PC-3 (cell line): ENCODE measurements around the gene KDM2B. TPM values are rescaled to one million over a fixed set of nuclear protein-coding genes. Genes with fewer than 3 reads are reported as not detected.

Experiments
- ATAC-seq: fragments of 200-7000 bp; cut with Tn5 transposase; 2 replicates; pipeline ENCODE4 v1.9.1; 2020; ENCODE audit warnings: mild to moderate bottlenecking, moderate library complexity
- BruUV-seq: library from RNA; stranded (reverse); fragments of 400-500 nt; replicated peaks from 2 replicates; lab custom pipeline; 2021; lab: Mats Ljungman, UMichigan
- CTCF ChIA-PET: fragments of 300-600 bp; sonication (Branson Sonifier 250); formaldehyde crosslinking; loops from one replicate; lab custom pipeline; 2022; ENCODE audit warnings: antibody characterized with exemption; lab: Charles Lee
- POLR2A ChIA-PET: fragments of 300-600 bp; sonication (Branson Sonifier 250); formaldehyde crosslinking; loops from one replicate; lab custom pipeline; 2022; ENCODE audit warnings: antibody characterized with exemption; ENCODE audit not compliant: unreplicated experiment; lab: Charles Lee
- DNase-seq: peaks from one replicate; pipeline ENCODE4 v3.0.0-alpha.2; 2015
- H2AFZ ChIP-seq: fragments of 300-600 bp; sonication (generic); 2 replicates; pipeline ENCODE4 v1.6.0; 2016; ENCODE audit warnings: antibody characterized with exemption, low read length
- H3F3A ChIP-seq: fragments of 300-600 bp; sonication (generic); one replicate; pipeline ENCODE4 v1.6.0; 2017; ENCODE audit warnings: antibody characterized with exemption, low read length, control low read depth, mild to moderate bottlenecking; ENCODE audit not compliant: unreplicated experiment
- H3K27ac ChIP-seq: fragments of 300-600 bp; sonication (generic); 2 replicates; pipeline ENCODE4 v1.5.1; 2016; ENCODE audit warnings: mild to moderate bottlenecking, low read length
- H3K27me3 ChIP-seq: fragments of 300-600 bp; sonication (generic); 2 replicates; pipeline ENCODE4 v1.6.1; 2016; ENCODE audit warnings: low read length, mixed read lengths
- H3K36me3 ChIP-seq: fragments of 300-600 bp; sonication (generic); 2 replicates; pipeline ENCODE4 v1.6.1; 2016; ENCODE audit warnings: low read depth, mixed run types, low read length, mixed read lengths
- H3K4me1 ChIP-seq: fragments of 300-600 bp; sonication (generic); 2 replicates; pipeline ENCODE4 v1.5.1; 2016; ENCODE audit warnings: low read length; ENCODE audit not compliant: insufficient read depth
- H3K4me2 ChIP-seq: fragments of 300-600 bp; sonication (generic); 2 replicates; pipeline ENCODE4 v1.6.0; 2016; ENCODE audit warnings: low read length
- H3K4me3 ChIP-seq: fragments of 300-600 bp; sonication (generic); 2 replicates; pipeline ENCODE4 v1.5.1; 2016; ENCODE audit warnings: mild to moderate bottlenecking, low read length, mixed read lengths
- H3K79me2 ChIP-seq: fragments of 300-600 bp; sonication (generic); 2 replicates; pipeline ENCODE4 v1.6.1; 2017; ENCODE audit warnings: low read length, mixed read lengths
- H3K9ac ChIP-seq: fragments of 300-600 bp; sonication (generic); 2 replicates; pipeline ENCODE4 v1.6.0; 2016; ENCODE audit warnings: mild to moderate bottlenecking, low read length
- H3K9me2 ChIP-seq: fragments of 300-600 bp; sonication (generic); replicated peaks from 2 replicates; pipeline ENCODE4 v1.6.1; 2016; ENCODE audit warnings: mixed run types, low read length, mixed read lengths
- H3K9me3 ChIP-seq: fragments of 300-600 bp; sonication (generic); 2 replicates; pipeline ENCODE4 v1.6.1; 2016; ENCODE audit warnings: low read length, mixed read lengths
- H4K20me1 ChIP-seq: fragments of 300-600 bp; sonication (generic); 2 replicates; pipeline ENCODE4 v1.6.1; 2016; ENCODE audit warnings: low read length, mixed read lengths
- EZH2 ChIP-seq: fragments of 300-600 bp; sonication (generic); IDR thresholded peaks from one replicate; pipeline ENCODE4 v1.6.1; 2017; ENCODE audit warnings: antibody characterized with exemption, mild to moderate bottlenecking, low read length; ENCODE audit not compliant: unreplicated experiment
- EZH2phosphoT487 ChIP-seq: fragments of 300-600 bp; sonication (generic); IDR thresholded peaks from 2 replicates; pipeline ENCODE4 v1.6.1; 2018; ENCODE audit warnings: mild to moderate bottlenecking, antibody characterized with exemption, low read length, borderline replicate concordance
- intact Hi-C: fragments of 100-400 bp; cut with micrococcal nuclease; formaldehyde crosslinking; loops from 2 replicates; pipeline ENCODE4 v1.9.0; 2023
- total RNA-seq: library from RNA; depleted of rRNA; stranded (reverse); fragments of >200 nt; gene quantifications from 2 replicates; pipeline ENCODE4 v1.2.3, GENCODE V29; 2014
- TF ChIP-seq, protein P1 (sequence below): fragments of 300-600 bp; sonication (generic); conservative IDR thresholded peaks from 2 replicates; pipeline ENCODE4 v1.5.1; 2017; ENCODE audit warnings: antibody characterized with exemption, low read depth, mild to moderate bottlenecking, low read length

Gene KDM2B
- total RNA-seq, 1 experiment from 2014 or later, result 52.5 TPM

GRCh38 chr12:121511916-121512315 lies 68.9 kb downstream of the KDM2B start:
- no peaks in the 10 kb centered on the region for H4K20me1 ChIP-seq
- TF ChIP-seq EZH2 (no peak), EZH2phosphoT487 (no peak)
- TF ChIP-seq, protein P1, sequence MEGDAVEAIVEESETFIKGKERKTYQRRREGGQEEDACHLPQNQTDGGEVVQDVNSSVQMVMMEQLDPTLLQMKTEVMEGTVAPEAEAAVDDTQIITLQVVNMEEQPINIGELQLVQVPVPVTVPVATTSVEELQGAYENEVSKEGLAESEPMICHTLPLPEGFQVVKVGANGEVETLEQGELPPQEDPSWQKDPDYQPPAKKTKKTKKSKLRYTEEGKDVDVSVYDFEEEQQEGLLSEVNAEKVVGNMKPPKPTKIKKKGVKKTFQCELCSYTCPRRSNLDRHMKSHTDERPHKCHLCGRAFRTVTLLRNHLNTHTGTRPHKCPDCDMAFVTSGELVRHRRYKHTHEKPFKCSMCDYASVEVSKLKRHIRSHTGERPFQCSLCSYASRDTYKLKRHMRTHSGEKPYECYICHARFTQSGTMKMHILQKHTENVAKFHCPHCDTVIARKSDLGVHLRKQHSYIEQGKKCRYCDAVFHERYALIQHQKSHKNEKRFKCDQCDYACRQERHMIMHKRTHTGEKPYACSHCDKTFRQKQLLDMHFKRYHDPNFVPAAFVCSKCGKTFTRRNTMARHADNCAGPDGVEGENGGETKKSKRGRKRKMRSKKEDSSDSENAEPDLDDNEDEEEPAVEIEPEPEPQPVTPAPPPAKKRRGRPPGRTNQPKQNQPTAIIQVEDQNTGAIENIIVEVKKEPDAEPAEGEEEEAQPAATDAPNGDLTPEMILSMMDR, result no peak
- H3K27ac ChIP-seq, result no peak overlapping the region
- H3K4me2 ChIP-seq, result no peak overlapping the region
- BruUV-seq, result no TSS peak
- H2AFZ ChIP-seq, result no peak overlapping the region
- POLR2A ChIA-PET, result no interaction called here
- H3F3A ChIP-seq, result no peaks in the 10 kb centered on the region
- CTCF ChIA-PET, result no interaction called here
- H3K79me2 ChIP-seq, result no peaks in the 10 kb centered on the region
- H3K9ac ChIP-seq, result no peak overlapping the region
- H3K4me3 ChIP-seq, result no peak overlapping the region
- no peaks in the 10 kb centered on the region for H3K4me1 ChIP-seq
- no peaks in the 10 kb centered on the region for H3K9me3 ChIP-seq
- ATAC-seq (no peak), DNase-seq (no peak)
- no peaks in the 10 kb centered on the region; the same call in none of the 2 replicates for H3K36me3 ChIP-seq
- intact Hi-C loops, result no loop called here
- no peaks in the 10 kb centered on the region for H3K9me2 ChIP-seq
- H3K27me3 ChIP-seq, result no peaks in the 10 kb centered on the region

DNA sequence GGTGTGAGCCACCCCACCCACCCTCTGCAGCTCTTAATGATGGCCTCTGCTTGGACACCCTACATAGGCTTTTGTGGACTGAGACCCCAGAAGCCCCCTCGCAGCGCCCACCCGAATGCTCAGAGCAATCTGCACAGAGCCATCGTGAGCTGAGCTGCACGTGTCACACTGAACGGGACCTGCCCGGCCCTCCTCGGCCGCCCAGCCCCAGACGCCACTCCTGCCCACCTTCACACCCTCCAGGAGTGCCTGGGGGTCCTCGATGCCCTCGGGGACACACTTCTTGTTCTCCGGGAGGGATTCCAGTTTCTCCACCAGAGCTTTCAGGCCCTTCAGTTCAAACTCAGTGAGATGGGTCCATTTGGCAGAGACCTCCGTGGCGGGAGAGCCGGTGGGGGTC lies 71.5 kb downstream of the KDM2B start:
- intact Hi-C loops, result no loop called here
- H3K27me3 ChIP-seq, result no peaks in the 10 kb centered on the region
- no peaks in the 10 kb centered on the region for H3K4me1 ChIP-seq
- no peaks in the 10 kb centered on the region for H3K9me3 ChIP-seq
- no peaks in the 10 kb centered on the region for H3K9me2 ChIP-seq
- no peak overlapping the region for H3K9ac ChIP-seq
- no peak for ATAC-seq
- H3K36me3 ChIP-seq, result no peaks in the 10 kb centered on the region; the same call in 1 of the 2 replicates
- ChIA-PET CTCF (no interaction called here), POLR2A (no interaction called here)
- H3K27ac ChIP-seq, result no peak overlapping the region
- no peak overlapping the region for H3K4me3 ChIP-seq
- H4K20me1 ChIP-seq, result no peaks in the 10 kb centered on the region
- no peak overlapping the region for H3K4me2 ChIP-seq
- H2AFZ ChIP-seq, result no peak overlapping the region
- no TSS peak for BruUV-seq
- no peak for DNase-seq
- TF ChIP-seq, protein P1, result no peak
- TF ChIP-seq EZH2phosphoT487 (no peak), EZH2 (no peak)
- no peaks in the 10 kb centered on the region for H3K79me2 ChIP-seq
- H3F3A ChIP-seq, result no peaks in the 10 kb centered on the region

- DNase-seq (no peak), ATAC-seq (no peak)
- Histone ChIP-seq H3K4me1 (no peaks in the 10 kb centered on the region), H3K9me3 (no peaks in the 10 kb centered on the region), H3K36me3 (no peaks in the 10 kb centered on the region; the same call in 1 of the 2 replicates), H3K9me2 (no peaks in the 10 kb centered on the region), H2AFZ (no peak overlapping the region), H3K9ac (no peak overlapping the region), H3K4me2 (no peak overlapping the region), H4K20me1 (no peaks in the 10 kb centered on the region), H3K79me2 (no peaks in the 10 kb centered on the region), H3K27ac (no peak overlapping the region), H3K4me3 (no peak overlapping the region), H3F3A (no peaks in the 10 kb centered on the region), H3K27me3 (no peaks in the 10 kb centered on the region)
- intact Hi-C loops, result no loop called here
- TF ChIP-seq EZH2, result no peak
- TF ChIP-seq, protein P1, result no peak
- TF ChIP-seq EZH2phosphoT487, result no peak
- CTCF ChIA-PET, result no interaction called here
- BruUV-seq, result no TSS peak
- POLR2A ChIA-PET, result no interaction called here
Observed at GRCh38 chr12:121508533-121508932, 72.3 kb downstream of the KDM2B start.
